Stimulated activated CD8-positive, alpha-beta memory T cell treated with anti-CD3 and anti-CD28 coated beads, Interleukin-4, amount 100 ng/mL, for 4 hours (primary cell): ENCODE results near the gene XPC.

Source experiments
- DNase-seq, 2 donors: peaks; one replicate each; pipeline ENCODE4 v3.0.0-alpha.2; 2020; ENCODE audit warnings: low read depth in 2 of 2, low spot score in 1 of 2

The XPC gene

DNA sequence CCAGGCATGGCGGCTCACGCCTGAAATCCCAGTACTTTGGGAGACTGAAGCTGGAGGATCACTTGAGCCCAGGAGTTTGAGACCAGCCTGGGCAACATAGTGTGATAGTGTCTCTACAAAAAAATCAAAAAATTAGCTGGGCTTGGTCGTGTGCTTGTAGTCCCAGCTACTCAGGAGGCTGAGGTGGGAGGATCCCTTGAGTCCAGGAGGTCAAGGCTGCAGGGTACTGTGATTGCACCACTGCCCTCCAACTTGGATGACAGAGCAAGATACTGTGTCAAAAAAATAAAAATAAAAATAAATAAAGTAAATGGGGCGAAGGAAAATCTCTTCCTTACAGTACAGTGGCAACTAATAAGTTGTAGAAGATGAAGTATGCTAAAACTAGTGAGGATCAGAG lies 29.8 kb upstream of the XPC start:
- no peak for DNase-seq

DNA sequence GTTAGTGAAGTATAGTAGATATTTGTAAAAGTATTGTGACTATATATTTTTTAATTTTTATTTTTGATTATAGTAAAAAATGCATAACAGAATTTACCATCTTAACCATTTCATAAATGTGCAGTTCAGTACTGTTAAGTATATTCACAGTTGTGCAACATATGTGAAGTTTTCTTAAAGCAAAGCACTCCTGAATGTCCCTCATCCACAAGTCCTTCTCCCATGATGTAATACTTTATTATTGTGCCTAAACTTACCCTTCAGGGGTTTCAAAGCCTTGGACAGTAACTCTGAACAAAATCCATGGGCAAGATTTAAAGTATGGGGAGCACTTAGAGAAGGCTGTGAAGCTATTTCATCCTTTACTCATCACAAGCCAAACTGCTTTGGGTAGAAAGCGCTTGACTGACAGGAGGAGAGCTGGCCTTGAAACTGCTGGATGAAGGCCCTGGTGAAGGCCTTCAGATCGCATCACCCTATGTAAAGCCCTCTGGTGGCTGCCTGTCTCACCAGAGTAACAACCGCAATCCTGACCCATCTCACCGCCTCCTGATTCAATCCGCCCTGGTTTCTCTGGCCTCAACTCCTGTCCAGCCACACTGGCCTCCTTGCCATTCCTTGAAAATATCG lies 28.3 kb upstream of the XPC start:
- DNase-seq: no peak

DNA sequence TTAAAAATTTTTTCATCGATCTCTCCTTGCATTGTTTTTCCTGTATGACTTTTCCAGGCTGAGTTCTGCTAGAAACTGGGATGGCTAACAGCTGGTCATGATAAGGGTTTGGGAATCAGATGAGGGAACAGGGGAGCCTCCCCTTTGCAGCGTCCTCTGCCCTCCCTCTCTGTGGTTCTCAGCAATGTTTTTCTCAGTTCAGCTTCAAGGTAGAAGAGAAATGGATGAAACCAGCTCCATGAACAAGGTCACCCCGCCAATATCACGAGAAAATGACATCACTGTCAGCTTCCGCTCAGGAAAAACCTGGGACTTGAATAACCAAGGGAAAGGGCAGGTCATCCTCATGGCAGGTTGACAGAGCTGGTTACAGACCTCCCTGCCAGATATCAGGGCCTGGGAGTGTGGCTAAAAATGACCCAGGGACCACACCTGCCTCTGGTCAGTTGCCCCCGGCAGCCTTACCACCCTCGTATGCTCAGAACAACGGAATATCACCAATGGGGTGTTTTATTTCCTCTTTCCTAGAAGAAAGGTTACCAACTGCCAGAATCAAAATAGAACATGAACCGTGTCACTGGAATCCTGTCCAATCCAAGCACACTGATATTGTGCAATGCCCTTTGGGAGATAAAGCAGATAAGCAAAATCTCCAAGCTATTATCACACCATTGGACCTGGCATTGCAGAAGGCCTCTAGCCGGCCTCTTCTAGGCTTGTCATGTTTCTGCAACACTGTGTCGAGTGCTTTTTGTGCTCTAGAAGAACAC lies 26.3 kb upstream of the XPC start:
- no peak for DNase-seq

DNA sequence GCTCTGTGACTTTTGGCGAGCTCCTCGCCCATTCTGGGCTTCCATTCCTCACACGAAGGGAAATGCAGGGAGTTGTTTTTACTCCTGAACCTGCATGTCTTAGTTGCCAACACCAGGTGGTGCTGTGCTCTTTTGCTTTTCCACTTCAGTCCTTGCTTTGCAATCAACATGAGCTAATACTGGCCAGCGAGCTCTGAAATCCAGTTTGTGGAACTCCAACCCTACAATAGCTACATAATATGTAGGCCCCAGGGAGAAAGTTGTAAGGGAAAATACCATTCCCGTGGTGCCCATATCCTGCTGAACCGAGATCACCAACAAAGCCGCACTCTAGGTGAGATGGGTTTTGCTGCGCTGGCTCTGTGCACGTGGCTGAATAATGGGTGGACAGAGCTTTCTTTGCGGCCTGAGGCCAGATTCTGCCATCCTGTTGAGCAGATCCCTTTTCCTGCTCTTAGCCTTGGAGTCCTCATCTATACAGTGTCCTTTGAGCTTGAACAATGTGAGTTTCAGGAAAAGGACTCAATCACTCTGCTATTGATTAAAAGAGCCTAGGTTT lies 25.2 kb upstream of the XPC start:
- no peak for DNase-seq

DNA sequence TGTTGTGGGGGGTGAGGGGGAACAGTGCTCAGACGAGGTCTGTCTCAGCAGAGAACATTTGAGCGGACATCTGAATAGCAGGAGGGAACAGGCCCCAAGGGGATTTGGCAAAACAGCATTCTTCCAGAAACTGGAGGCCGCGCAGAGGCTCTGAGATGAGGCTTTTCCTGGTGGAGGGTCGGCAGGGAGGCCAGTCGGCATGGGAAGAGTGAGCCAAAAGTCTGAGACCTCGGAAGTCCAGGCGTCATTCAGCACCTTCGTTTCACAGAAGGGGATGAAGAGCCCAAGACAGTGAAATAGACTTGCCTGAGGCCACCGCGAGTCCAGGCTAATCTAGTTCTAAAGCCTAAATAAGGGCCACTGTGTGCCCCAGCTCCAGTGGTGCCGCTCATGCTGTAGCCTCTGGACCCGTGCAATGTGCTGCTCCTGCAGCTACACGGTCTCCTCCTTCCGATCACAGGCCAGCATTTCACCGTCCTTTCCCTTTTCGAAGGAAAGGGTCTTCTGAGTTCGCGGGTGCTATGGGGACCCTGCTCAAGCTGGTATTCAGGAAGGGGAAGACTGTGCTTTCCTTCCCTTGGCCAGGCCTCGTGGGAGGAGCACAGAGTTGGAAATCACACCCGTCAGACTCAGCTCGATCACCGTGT lies 24.6 kb upstream of the XPC start:
- DNase-seq: no peak

DNA sequence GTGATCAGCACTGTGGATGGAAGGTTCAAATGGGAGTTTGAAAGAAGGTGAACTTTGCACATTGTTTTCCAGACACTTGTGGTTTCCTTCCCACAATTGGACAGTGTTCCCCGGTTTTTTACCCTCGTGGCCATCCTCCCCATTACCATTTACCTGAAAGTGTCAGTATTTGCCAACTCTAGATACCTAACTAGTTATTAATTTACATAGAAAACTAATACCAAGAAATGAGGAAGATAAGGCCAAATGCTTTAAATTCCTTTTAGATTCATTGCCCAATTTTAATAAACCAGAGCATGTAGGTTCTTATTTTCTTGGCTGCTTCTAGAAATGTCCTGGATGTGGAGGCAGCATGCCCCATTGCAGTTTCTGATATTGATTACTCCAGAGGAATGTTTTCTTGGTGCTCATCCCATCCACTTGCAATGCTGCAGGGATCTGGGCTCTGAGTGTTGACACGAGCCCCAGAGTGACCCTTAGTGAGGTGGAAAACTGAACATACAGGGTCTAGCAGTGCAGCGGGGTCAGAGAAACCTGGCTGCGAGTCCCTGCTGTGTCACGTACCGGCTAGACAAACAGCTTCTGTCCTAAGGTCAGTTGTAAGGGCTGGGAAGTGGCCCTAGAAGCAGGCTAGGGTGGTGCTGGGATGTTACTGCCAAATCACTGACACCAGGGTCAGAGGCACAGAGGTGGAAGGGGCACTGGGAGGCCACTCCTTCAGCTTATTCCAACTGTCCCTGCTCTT lies 23.7 kb upstream of the XPC start:
- no peak for DNase-seq

DNA sequence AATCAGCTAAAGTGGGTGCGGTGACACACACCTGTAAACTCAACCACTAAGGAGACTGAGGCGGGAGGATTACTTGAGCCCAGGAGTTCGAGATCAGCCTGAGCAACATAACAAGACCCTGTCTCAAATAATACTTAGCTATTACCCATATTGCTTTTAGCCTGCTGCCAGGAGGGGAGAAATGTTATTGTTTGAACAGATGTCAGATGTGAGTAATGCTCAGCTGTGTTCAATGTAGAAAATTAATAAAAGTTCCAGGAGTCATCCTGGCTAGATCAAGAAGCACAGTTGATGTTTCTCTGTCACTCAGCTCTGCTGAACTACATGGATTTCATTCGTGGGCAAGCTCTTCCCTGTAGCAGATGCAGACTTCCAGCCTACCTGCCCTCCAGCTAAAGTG lies 22.4 kb upstream of the XPC start:
- no peak for DNase-seq

DNA sequence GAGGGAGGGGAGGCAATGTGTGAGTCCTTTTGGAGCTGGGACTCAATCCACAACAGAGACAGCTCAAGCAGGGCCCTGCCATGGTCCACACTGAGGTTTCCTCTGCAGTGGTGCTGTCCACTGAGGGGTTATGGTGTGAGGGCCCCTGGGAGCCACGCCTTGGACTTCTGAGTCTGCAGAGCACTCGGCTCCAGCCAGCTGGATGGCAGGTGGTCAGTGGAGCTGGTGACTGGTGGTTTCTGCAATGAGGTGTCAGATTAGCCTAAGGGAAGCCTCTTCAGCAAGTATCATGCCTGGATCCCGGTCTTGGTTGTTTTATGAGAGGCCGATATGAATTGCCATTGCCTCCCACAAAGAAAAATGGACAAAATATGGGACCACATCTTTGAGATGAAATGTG lies 21.9 kb upstream of the XPC start:
- DNase-seq: no peak

DNA sequence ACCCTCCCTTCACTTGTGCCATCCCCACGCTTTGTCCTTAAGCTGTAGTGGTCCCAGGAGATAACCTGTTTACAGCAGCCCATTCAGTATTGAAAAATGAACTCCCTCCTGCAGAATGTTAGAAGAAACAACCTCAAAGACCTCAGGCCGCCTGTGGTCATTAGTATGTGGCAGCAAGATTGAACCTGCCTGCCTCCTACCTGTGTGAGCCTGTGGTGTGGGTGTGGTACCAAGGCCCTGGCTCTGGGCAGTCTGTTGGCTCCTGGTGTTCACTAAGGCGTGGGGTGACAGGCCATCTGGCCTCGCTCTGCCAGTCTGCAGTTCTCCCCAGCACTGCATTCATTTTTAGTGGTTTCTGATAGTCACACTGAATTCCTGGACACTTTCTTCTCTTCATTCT lies 21.2 kb upstream of the XPC start:
- no peak for DNase-seq

DNA sequence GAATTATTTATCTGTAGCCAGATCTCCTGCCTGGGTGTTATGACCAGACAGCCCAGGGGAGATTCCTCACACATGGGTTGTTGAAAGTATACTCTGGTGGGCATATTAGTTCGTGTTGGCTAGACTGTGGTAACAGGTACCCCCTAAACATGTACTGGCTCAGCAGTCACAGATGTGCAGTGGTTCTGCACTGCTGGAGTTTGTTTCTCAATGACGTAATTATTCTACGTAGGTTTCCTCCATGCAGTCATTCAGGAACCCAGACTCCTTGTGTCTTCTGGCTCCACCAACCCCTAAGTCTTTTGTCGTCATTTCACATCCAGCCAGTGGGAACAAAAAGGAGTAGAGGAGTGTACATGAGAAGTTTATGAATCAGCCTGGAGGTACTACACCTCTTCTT lies 16.5 kb upstream of the XPC start:
- DNase-seq: no peak

DNA sequence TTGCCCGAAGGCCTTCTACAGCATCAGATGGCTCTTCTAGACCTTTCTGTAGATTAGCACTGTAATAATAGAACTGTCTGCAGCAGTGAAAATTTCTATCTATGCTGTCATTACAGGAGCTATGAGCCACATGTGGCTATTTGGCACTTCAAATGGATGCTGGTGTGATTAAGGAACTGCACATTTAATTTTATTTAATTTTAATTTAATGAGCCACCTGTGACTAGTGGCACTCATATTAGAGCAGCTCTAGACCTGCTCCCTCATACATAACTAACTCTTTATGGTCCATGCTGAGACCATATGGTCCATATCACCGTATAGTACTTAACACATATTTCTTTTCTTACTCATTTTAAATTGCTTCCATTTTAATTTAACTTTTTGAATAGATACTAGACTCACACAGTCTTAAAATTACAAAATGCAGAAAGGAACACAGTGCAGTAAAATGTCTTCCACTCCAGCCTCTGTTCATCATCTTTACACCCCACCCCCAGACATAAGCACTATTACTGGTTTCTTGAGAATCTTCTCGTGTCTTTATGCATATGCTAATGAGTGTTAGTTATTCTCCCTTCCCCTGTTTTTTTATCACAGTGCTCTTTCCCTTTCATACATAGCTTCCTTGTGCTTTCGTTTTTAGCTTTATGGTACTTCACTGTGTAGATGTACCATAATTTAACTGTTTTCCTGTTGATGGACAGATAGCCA lies 9.8 kb upstream of the XPC start:
- no peak for DNase-seq

DNA sequence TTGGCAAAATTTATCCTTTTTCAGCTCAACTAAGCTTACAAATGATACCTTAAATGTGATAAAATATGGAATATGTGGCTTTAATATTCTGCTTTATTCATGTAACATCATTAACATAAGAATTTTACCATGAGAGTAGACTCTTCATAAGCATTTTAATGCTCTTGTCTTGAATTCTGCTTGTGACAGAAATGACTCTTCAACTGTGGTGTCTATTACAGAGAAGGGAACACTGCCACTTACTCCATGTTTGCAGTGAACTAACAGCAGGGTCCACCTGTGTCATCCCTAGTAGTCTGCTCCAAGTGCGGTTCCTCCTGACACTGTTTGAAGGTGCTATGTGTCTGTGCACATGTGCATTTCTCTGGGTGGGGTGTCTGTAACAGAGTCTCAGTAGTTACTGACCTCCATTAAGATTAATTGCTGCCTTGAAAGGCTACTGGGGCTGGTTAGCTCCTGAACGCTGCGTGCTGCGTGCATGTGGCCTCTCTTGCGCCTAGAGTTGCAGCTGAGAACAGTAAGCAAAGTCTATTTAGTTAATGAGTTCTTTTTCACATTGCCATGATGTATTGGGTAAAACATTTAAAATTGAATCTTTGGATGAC lies 8.6 kb upstream of the XPC start:
- DNase-seq: no peak

DNA sequence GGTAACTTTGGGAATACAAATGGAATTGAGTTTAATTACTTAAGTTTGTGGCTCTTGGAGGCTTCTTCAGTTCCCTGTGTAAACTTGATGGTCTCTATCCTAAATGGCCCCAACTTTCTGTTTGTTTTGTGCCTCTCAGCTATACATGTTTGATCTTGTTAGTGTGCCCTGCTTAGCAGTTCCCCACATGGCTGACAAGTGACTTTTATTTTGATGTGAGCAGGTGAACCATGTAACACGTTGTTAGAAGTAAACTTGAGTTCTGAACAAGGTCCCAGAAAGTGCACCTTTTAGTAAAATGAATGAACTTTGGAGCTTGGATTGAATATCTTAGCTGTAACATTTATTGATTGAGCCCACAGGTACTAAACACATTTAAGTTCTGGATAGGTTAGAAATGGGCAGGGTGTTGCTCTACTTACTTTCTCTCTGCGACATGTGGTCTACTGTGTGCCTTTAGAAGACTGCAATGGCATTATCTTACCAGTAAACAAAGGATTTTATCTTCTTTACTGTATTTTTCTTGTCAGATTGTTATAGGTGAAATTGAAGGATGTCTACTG lies 4.7 kb upstream of the XPC start:
- DNase-seq: no peak

DNA sequence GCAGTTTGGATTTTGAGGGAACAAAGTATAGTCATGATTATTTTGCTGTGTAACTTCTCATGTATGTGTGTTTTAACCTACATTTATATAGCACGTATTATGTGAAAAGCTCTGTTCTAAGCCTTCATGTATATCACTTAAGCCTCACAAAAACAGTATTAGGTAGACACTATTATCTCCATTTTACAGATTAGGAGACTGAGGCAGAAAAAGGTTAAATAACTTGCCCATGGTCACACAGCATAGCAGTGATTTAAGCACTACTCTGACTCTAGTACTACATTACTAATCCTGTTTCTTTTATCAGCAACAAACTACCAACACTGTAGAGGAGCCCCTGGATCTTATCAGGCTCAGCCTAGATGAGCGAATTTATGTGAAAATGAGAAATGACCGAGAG lies 2.9 kb upstream of the XPC start:
- DNase-seq: no peak

DNA sequence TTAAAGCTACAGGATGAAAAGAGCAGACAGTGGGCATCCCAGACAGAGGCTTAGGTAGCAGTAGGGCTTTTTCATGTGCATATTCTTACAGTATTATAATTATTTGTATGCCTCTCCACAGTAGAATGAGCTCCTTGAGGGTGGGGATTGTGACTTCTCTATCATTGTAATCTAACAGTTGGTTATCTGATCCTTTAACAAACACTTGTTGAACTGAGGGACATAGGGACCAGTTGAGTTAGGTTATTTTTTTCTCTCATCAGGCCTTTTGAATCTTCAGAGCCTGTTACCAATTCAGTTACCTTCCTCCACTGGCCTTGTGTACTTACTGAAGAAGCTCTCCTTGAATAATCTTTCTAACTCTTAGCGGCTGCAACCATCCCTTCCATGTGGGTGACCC lies 1.4 kb upstream of the XPC start:
- DNase-seq: no peak

DNA sequence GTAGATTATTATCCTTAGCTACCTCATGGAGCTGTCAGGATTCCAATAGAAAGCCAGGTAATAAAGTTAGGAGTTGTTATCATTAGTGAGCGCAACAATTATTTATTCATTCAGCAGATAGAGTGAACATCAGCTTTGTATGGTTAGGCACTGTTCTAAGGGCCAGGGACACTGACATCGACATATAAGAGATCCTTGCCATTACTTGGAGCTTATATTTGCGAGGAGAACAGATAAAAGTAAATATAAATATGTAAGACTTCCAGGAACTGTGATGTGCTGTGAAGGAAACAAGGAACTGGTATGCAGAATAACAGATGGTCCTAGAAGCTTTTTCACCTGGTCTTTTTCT lies 689 bp upstream of the XPC start:
- no peak for DNase-seq

DNA sequence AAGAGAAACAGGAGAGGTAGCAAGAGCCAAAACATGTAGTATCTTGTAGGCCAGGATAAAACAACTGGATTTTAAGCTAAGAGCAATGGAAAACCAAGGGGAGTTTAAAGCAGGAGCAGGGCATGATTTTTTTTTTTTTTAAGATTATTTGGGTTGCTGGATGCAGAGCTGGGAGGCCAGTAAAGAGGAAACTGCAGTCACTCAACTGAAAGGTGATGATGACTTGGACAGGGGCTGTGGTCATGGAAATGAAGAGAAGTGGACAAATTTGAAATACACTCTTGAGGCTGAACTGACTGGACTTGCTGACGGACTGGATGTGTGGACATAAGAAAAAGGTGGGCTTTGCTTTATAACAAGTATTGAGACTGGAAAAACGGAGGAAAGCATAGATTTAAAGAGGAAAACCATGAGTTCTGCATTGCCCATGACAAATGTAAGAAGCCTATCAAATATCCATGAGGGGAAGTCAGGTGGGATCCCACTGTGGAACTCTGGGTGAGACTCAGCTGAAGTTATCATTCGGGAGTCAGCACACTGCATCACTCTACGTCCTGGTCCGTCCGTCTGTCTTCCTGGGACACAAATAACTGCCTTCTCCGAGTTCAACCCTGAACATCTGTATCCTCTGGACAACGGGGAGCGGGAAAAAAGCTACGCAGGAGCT lies 688 bp downstream of the XPC start:
- DNase-seq: no peak

DNA sequence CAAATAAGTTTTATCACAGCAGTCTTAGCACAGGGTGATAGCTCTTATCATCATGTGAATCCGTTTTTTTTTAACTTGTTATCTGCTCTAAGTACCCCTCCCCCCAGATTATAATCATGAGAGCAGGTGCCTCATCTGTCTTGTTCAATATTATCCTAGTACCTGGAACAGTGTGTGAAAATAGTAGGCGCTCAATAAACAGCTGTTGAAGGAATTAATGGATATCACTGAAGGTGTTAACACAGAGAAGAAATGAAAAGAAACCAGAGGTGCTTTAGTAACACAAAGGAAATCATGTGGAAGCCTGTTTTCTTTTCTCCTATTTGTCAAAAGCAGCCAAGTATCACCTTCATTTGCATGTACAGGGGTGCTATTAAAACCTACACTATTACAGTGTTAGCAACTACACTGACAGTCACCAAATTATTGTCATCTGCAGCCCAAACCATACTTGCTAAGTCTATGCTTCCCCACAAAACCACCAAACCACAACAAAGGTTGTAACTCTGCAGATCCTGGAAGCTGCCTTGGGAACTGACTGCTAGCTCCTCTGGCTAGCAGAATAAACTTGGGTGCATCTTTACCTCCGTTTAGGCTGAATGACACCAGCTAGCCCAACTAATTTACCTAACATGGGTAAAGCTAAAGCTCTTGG lies 2.9 kb downstream of the XPC start:
- DNase-seq: no peak

DNA sequence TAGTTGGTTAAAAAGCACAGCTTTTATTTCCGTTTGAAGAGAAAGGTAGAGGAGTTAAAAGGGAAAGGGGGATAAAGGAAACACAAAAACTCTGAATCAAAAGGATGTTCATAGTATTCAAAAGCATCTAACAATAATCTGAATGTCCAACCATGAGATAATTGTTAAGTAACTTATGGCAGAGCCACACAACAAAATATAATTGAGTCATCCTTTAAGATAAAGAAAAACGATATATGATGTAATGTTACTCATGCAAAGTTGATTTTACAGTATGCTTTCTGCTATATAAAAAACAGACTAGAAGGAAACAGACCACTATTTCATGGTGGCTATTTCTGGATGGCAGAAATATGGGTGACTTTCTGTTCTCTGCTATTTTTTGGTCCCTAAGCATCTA lies 3.9 kb downstream of the XPC start:
- DNase-seq: no peak
